ENCODE measurements around the gene ARHGEF37.

Gene ARHGEF37

GRCh38 chr5:149654231-149654630 lies 72.9 kb downstream of the ARHGEF37 start:
- ATAC-seq (replicated peaks; ENCODE audit: extremely low read depth, poor library complexity, severe bottlenecking) (no peak), DNase-seq (ENCODE audit: low spot score in 2 of 2) (no peak)
- H3K27ac Mint-ChIP-seq (ENCODE audit: low read depth) = peak overlapping the region; percentile 89
- peaks cover 12% of the 10 kb centered on the region for H3K9me3 Mint-ChIP-seq
- H3K27me3 Mint-ChIP-seq = peaks cover 25% of the 10 kb centered on the region
- H3K4me3 Mint-ChIP-seq = no peak overlapping the region
- H3K36me3 Mint-ChIP-seq (ENCODE audit: insufficient read depth) = peaks cover 2% of the 10 kb centered on the region
- H3K4me1 Mint-ChIP-seq = peaks cover 5% of the 10 kb centered on the region

GRCh38 chr5:149654883-149655505 lies 73.7 kb downstream of the ARHGEF37 start:
- ATAC-seq (replicated peaks; ENCODE audit: extremely low read depth, poor library complexity, severe bottlenecking) = no peak
- H3K27ac Mint-ChIP-seq (ENCODE audit: low read depth) = peak overlapping the region; percentile 89
- peaks cover 33% of the 10 kb centered on the region for H3K27me3 Mint-ChIP-seq
- H3K9me3 Mint-ChIP-seq = peaks cover 12% of the 10 kb centered on the region
- H3K36me3 Mint-ChIP-seq (ENCODE audit: insufficient read depth) = peaks cover 2% of the 10 kb centered on the region
- no peak overlapping the region for H3K4me3 Mint-ChIP-seq
- peaks cover 5% of the 10 kb centered on the region for H3K4me1 Mint-ChIP-seq
- DNase-seq (ENCODE audit: low spot score in 2 of 2) = no peak

DNA sequence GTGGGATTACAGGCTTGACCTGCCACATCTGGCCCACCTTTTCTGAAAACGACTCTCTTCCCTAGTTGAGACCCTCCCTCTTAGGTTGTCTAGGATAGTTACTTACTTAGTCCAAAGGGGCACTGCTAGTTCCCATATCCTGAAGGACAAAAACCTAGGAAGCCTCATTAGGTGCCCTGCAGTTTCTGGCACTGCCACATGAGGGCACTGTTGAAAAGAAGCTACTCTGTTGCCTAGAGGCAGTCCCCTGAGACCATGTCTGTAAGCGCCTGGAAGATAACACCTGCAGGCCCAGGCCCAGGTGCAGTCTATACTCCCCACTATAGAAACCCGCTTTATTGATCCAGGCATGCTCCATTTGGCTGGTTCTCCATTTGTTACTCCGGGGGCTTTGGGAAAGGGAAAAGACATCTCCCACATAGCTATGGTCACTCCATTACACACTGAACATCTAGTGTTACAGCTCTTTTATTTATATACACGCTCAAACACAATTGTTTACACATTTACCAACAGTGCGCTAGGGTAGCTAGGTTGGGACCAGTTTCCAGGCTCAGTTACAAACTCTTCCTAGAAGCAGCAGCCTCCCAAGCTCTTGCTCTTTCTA lies 75.4 kb downstream of the ARHGEF37 start:
- peaks cover 5% of the 10 kb centered on the region for H3K4me1 Mint-ChIP-seq
- peaks cover 12% of the 10 kb centered on the region for H3K9me3 Mint-ChIP-seq
- peaks cover 49% of the 10 kb centered on the region for H3K27me3 Mint-ChIP-seq
- H3K36me3 Mint-ChIP-seq (ENCODE audit: insufficient read depth) = peaks cover 2% of the 10 kb centered on the region
- no peak overlapping the region for H3K27ac Mint-ChIP-seq (ENCODE audit: low read depth)
- no peak overlapping the region for H3K4me3 Mint-ChIP-seq
- DNase-seq (ENCODE audit: low spot score in 2 of 2) (no peak), ATAC-seq (replicated peaks; ENCODE audit: extremely low read depth, poor library complexity, severe bottlenecking) (no peak)

GRCh38 chr5:149657324-149657723 lies 76.0 kb downstream of the ARHGEF37 start:
- Mint-ChIP-seq H3K4me3 (no peak overlapping the region), H3K27me3 (peaks cover 49% of the 10 kb centered on the region), H3K36me3 (ENCODE audit: insufficient read depth) (peaks cover 2% of the 10 kb centered on the region), H3K9me3 (peaks cover 12% of the 10 kb centered on the region), H3K27ac (ENCODE audit: low read depth) (no peak overlapping the region), H3K4me1 (peaks cover 5% of the 10 kb centered on the region)
- no peak for DNase-seq (ENCODE audit: low spot score in 2 of 2)
- ATAC-seq (replicated peaks; ENCODE audit: extremely low read depth, poor library complexity, severe bottlenecking) = no peak

GRCh38 chr5:149658299-149658698 lies 77.0 kb downstream of the ARHGEF37 start:
- DNase-seq (ENCODE audit: low spot score in 2 of 2) (no peak), ATAC-seq (replicated peaks; ENCODE audit: extremely low read depth, poor library complexity, severe bottlenecking) (no peak)
- Mint-ChIP-seq H3K9me3 (peaks cover 12% of the 10 kb centered on the region), H3K27ac (ENCODE audit: low read depth) (no peak overlapping the region), H3K4me1 (peaks cover 5% of the 10 kb centered on the region), H3K27me3 (peaks cover 49% of the 10 kb centered on the region), H3K36me3 (ENCODE audit: insufficient read depth) (peaks cover 2% of the 10 kb centered on the region), H3K4me3 (no peak overlapping the region)

DNA sequence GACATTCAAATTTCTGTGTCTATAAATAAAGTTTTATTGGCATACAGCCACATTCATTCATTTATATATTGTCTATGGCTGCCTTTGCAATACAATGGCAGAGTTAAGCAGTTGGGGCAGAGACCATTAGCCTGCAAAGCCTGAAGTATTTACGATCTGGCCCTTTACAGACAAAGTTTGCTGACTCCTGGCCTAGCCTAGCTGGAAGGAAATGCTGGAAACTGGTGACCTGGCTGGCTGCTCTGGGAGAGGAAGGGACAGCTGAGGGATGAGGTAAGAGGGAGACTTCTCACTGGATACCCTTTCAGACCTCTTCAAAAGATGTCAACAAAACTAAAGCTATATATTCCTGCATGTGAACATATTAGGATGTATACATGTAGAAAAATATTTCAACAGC lies 82.8 kb downstream of the ARHGEF37 start:
- no peak overlapping the region for H3K4me3 Mint-ChIP-seq
- peaks cover 1% of the 10 kb centered on the region for H3K36me3 Mint-ChIP-seq (ENCODE audit: insufficient read depth)
- ATAC-seq (replicated peaks; ENCODE audit: extremely low read depth, poor library complexity, severe bottlenecking) = no peak
- no peaks in the 10 kb centered on the region for H3K4me1 Mint-ChIP-seq
- no peak for DNase-seq (ENCODE audit: low spot score in 2 of 2)
- no peak overlapping the region for H3K27ac Mint-ChIP-seq (ENCODE audit: low read depth)
- peaks cover 9% of the 10 kb centered on the region for H3K9me3 Mint-ChIP-seq
- peaks cover 50% of the 10 kb centered on the region for H3K27me3 Mint-ChIP-seq

GRCh38 chr5:149664666-149665415 lies 83.5 kb downstream of the ARHGEF37 start:
- peaks cover 9% of the 10 kb centered on the region for H3K9me3 Mint-ChIP-seq
- no peak for ATAC-seq (replicated peaks; ENCODE audit: extremely low read depth, poor library complexity, severe bottlenecking)
- no peaks in the 10 kb centered on the region for H3K4me1 Mint-ChIP-seq
- no peak for DNase-seq (ENCODE audit: low spot score in 2 of 2)
- H3K4me3 Mint-ChIP-seq = no peak overlapping the region
- H3K27ac Mint-ChIP-seq (ENCODE audit: low read depth) = no peak overlapping the region
- peaks cover 42% of the 10 kb centered on the region for H3K27me3 Mint-ChIP-seq
- peaks cover 1% of the 10 kb centered on the region for H3K36me3 Mint-ChIP-seq (ENCODE audit: insufficient read depth)

- ATAC-seq (replicated peaks; ENCODE audit: extremely low read depth, poor library complexity, severe bottlenecking) = no peak
- DNase-seq (ENCODE audit: low spot score in 2 of 2) = no peak
Measured at GRCh38 chr5:149665416-149666175, 84.3 kb downstream of the ARHGEF37 start.

DNA sequence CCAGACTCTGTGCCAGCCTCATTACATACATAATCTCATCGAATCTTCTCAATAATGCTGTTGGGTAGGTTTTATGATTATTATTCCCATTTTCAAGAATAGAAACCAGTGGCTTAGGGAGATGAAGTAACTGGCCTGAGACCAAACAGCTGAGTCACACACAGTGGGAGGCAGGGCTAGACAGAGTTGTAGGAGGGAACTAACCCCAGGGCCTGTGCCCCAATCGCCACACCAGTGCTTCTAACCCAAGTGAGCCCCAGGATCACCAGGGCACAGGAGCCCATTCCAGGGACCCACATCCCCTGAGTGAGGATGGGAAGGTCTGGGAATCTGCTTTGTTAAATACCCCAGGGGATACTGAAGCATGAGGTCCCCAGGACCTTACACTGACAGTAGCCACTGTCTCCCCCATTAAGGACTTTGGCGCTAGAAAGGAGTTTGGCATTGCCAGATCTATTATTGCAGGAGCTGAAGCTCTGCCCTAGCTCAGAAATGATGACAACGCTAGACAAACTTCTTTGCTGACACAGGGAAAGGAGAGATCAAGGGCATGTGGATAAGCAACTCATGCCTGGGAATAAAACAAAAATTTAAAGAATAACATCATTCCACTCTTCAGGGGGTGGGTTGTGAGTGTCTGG lies 85.0 kb downstream of the ARHGEF37 start:
- no peak for DNase-seq (ENCODE audit: low spot score in 2 of 2)
- Mint-ChIP-seq H3K27ac (ENCODE audit: low read depth) (no peak overlapping the region), H3K9me3 (peaks cover 9% of the 10 kb centered on the region), H3K27me3 (peaks cover 27% of the 10 kb centered on the region), H3K36me3 (ENCODE audit: insufficient read depth) (peaks cover 1% of the 10 kb centered on the region), H3K4me3 (no peak overlapping the region), H3K4me1 (no peaks in the 10 kb centered on the region)
- ATAC-seq (replicated peaks; ENCODE audit: extremely low read depth, poor library complexity, severe bottlenecking) = no peak

More at GRCh38 chr5:149665416-149666175, 84.3 kb downstream of the ARHGEF37 start:
- no peaks in the 10 kb centered on the region for H3K4me1 Mint-ChIP-seq
- peaks cover 34% of the 10 kb centered on the region for H3K27me3 Mint-ChIP-seq
- H3K4me3 Mint-ChIP-seq = no peak overlapping the region
- H3K27ac Mint-ChIP-seq (ENCODE audit: low read depth) = no peak overlapping the region
- H3K36me3 Mint-ChIP-seq (ENCODE audit: insufficient read depth) = peaks cover 1% of the 10 kb centered on the region
- H3K9me3 Mint-ChIP-seq = peaks cover 9% of the 10 kb centered on the region

DNA sequence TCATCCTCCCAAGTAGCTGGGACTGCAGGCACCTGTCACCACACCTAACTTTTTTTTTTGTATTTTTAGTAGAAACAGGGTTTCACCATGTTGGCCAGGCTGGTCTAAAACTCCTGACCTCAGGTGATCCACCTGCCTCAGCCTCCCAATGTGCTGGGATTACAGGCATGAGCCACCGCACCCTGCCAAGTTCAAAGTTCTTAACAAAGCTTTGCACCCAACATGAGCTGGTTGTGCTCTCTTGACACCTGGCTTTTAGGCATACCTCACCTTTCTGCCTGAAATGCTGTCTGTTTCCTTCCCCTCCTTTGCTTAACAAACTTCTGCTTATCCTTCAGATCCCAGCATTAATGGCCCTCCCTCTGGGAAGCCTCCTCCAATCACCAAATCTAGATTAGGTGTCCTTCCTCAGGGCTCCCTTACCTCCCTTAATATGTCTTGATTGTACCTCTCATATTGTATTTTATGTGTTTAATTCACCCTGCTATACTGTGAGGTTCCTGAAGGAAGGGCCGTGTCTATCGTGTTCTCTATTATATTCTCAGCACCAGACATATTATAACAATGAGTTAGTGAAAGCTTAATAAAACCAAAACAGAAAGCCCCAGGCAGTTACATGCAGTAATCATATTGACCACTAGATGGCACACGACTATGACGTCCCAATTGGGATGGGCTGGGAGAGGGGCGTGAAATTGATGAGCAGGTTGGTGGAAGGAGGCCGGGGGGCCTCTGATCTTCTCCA lies 86.0 kb downstream of the ARHGEF37 start:
- Mint-ChIP-seq H3K9me3 (peaks cover 15% of the 10 kb centered on the region), H3K4me3 (no peak overlapping the region), H3K27me3 (peaks cover 33% of the 10 kb centered on the region), H3K27ac (ENCODE audit: low read depth) (no peak overlapping the region), H3K36me3 (ENCODE audit: insufficient read depth) (peaks cover 1% of the 10 kb centered on the region), H3K4me1 (no peaks in the 10 kb centered on the region)
- no peak for ATAC-seq (replicated peaks; ENCODE audit: extremely low read depth, poor library complexity, severe bottlenecking)
- no peak for DNase-seq (ENCODE audit: low spot score in 2 of 2)

DNA sequence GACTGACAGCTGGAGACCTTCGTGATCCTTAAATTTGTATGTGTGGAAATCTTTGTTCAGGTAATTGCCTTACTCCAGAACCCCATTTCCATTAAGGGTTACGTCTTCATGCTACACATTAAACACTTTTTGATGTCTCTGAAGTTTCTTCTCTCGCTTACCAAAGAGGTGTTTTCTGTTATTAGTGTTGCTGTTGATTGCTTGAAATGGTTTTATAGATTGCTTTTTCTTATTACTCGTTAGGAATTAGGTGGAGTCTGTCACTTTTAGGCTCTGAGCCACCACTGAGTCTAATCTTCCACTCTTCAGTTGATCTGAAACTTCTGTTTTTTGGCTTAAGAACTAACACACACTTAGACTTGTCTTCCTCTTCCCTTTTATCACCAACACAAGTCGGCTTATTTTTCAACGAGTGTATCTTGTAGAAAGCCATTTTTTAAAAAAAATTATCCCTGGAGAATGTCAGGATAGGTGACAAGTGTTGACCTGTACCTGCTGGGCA lies 86.6 kb downstream of the ARHGEF37 start:
- H3K36me3 Mint-ChIP-seq (ENCODE audit: insufficient read depth) = peaks cover 1% of the 10 kb centered on the region
- H3K4me3 Mint-ChIP-seq = no peak overlapping the region
- peaks cover 39% of the 10 kb centered on the region for H3K27me3 Mint-ChIP-seq
- no peak overlapping the region for H3K27ac Mint-ChIP-seq (ENCODE audit: low read depth)
- ATAC-seq (replicated peaks; ENCODE audit: extremely low read depth, poor library complexity, severe bottlenecking) (no peak), DNase-seq (ENCODE audit: low spot score in 2 of 2) (no peak)
- H3K9me3 Mint-ChIP-seq = peaks cover 15% of the 10 kb centered on the region
- H3K4me1 Mint-ChIP-seq = no peaks in the 10 kb centered on the region
